ENCODE measurements around the gene MTA1.

MTA1 gene

GRCh38 chr14:105467249-105467941 is 47.8 kb downstream of the MTA1 start:
- DNase-seq (ENCODE audit: low read depth) = no peak
- TF ChIP-seq, protein P1, sequence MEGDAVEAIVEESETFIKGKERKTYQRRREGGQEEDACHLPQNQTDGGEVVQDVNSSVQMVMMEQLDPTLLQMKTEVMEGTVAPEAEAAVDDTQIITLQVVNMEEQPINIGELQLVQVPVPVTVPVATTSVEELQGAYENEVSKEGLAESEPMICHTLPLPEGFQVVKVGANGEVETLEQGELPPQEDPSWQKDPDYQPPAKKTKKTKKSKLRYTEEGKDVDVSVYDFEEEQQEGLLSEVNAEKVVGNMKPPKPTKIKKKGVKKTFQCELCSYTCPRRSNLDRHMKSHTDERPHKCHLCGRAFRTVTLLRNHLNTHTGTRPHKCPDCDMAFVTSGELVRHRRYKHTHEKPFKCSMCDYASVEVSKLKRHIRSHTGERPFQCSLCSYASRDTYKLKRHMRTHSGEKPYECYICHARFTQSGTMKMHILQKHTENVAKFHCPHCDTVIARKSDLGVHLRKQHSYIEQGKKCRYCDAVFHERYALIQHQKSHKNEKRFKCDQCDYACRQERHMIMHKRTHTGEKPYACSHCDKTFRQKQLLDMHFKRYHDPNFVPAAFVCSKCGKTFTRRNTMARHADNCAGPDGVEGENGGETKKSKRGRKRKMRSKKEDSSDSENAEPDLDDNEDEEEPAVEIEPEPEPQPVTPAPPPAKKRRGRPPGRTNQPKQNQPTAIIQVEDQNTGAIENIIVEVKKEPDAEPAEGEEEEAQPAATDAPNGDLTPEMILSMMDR (IDR thresholded peaks at IDR 0.05; ENCODE audit: low read depth, low read length, missing control alignments) = no peak
- no peak overlapping the region for H3K4me3 ChIP-seq (ENCODE audit: low read depth, low read length)

GRCh38 chr14:105467942-105468471 is 48.4 kb downstream of the MTA1 start:
- H3K4me3 ChIP-seq (ENCODE audit: low read depth, low read length) = no peak overlapping the region
- TF ChIP-seq, protein P1 (IDR thresholded peaks at IDR 0.05; ENCODE audit: low read depth, low read length, missing control alignments) = no peak
- DNase-seq (ENCODE audit: low read depth) = no peak

- H3K4me3 ChIP-seq (ENCODE audit: low read depth, low read length) = no peak overlapping the region
- TF ChIP-seq, protein P1 (IDR thresholded peaks at IDR 0.05; ENCODE audit: low read depth, low read length, missing control alignments) = no peak
- no peak for DNase-seq (ENCODE audit: low read depth)
These were observed 49.1 kb downstream of the MTA1 start for GRCh38 chr14:105468621-105469241.

DNA sequence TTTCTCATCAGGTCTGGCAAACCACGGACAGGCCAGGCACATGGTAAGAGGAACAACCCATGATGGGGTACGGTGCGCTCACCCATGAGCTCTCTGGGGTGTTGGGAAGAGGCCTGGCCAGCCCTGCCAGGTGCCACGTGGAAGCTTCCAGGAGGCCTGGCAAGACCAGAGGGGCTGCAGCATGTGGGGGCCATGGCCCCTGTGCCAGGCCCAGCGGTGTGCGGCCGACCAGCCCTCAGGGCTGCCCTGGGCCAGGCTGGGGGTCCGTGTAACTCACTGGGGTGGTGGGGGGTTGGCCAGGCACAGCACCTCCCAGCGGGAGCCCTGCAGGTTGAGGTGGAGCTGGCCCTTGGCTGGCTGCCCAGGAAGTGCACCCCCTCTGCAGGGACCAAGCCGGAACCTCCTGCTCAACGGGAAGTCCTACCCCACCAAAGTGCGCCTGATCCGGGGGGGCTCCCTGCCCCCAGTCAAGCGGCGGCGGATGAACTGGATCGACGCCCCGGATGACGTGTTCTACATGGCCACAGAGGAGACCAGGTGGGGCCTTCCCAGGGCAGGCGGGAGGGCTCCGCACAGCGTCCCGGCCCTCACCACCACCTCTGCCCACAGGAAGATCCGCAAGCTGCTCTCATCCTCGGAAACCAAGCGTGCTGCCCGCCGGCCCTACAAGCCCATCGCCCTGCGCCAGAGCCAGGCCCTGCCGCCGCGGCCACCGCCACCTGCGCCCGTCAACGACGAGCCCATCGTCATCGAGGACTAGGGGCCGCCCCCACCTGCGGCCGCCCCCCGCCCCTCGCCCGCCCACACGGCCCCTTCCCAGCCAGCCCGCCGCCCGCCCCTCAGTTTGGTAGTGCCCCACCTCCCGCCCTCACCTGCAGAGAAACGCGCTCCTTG is 50.1 kb downstream of the MTA1 start:
- no peak overlapping the region for H3K4me3 ChIP-seq (ENCODE audit: low read depth, low read length)
- DNase-seq (ENCODE audit: low read depth) = no peak
- TF ChIP-seq, protein P1 (IDR thresholded peaks at IDR 0.05; ENCODE audit: low read depth, low read length, missing control alignments) = no peak

DNA sequence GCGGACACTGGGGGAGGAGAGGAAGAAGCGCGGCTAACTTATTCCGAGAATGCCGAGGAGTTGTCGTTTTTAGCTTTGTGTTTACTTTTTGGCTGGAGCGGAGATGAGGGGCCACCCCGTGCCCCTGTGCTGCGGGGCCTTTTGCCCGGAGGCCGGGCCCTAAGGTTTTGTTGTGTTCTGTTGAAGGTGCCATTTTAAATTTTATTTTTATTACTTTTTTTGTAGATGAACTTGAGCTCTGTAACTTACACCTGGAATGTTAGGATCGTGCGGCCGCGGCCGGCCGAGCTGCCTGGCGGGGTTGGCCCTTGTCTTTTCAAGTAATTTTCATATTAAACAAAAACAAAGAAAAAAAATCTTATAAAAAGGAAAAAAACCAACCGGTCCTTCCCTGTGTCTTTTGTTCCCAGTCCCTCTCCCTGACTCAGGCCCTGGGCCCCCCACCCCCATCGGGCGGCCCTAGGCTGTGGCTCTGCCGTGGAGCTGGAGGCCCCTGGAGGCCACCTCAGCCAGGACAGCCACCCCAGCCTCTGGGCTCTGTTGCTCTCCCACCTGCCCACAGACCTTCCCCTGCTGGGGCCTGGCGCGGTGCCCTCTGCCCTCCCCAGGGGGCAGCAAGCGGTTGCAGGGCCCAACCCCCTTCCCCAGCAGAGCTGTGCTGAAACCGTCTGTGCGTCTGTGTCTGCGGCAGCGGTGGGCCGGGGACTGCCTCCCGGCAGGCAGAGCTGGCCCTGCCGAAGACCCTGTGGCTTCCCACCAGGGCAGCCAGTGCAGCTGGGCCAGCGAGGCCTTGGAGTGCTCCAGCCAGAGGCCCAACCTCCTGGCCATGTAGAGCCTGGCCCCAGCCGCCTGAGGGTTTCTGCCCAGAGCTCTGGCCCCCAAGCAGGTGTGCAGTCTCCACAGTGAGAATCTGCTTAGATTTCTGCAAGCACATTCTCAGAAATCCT is 51.0 kb downstream of the MTA1 start:
- no peak overlapping the region for H3K4me3 ChIP-seq (ENCODE audit: low read depth, low read length)
- TF ChIP-seq, protein P1 (IDR thresholded peaks at IDR 0.05; ENCODE audit: low read depth, low read length, missing control alignments) = no peak
- DNase-seq (ENCODE audit: low read depth) = no peak

DNA sequence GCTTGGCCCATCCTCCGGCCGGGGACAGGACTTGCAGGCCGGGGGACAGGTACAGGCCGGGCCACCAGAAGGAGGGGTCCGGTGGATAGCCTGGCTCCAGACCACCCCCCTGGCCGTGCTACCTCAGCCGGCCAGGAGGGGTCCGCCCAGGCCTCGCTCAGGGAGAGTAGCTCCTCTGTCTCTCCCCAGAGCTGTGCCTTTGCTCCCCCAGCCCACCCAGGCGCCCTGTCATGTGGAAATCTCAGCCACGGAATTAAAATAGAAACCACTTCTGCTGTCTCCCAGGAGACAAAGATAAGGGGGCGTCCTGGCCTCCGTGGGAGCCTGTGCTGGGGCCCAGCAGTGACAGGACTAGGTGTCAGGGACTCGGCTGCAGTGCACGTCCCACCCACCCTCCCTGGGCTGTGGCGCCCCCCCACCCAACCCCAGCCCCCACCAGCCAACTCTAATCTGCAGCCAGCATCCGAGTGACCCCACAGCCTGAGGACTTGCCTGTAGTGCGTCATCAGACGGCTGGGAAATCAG is 51.7 kb downstream of the MTA1 start:
- H3K4me3 ChIP-seq (ENCODE audit: low read depth, low read length) = no peak overlapping the region
- TF ChIP-seq, protein P1 (IDR thresholded peaks at IDR 0.05; ENCODE audit: low read depth, low read length, missing control alignments) = no peak
- no peak for DNase-seq (ENCODE audit: low read depth)
